ENCODE results near the gene HMHB1. TPM values are rescaled to one million over a fixed set of nuclear protein-coding genes. Genes with fewer than 3 reads are reported as not detected.

The HMHB1 gene
- total RNA-seq, 2 donors from 2014 or later, result not detected

- no peak for TF ChIP-seq CTCF (IDR thresholded peaks at IDR 0.05)
- DNase-seq (ENCODE audit: low spot score), result no peak
- no peak overlapping the region for H3K27ac ChIP-seq
- no peaks in the 10 kb centered on the region for H3K36me3 ChIP-seq
- H3K9me3 ChIP-seq, result no peaks in the 10 kb centered on the region
- H3K4me1 ChIP-seq, result peaks cover 0 to 11% of the 10 kb centered on the region in 2 donors
- no peaks in the 10 kb centered on the region for H3K27me3 ChIP-seq
- H3K4me3 ChIP-seq, result no peak overlapping the region
Observed at GRCh38 chr5:143793249-143793648, 18.7 kb upstream of the HMHB1 start.

GRCh38 chr5:143796125-143796524 lies 15.8 kb upstream of the HMHB1 start:
- Histone ChIP-seq H3K4me1 (peaks cover 0 to 11% of the 10 kb centered on the region in 2 donors), H3K27me3 (no peaks in the 10 kb centered on the region), H3K27ac (no peak overlapping the region), H3K36me3 (no peaks in the 10 kb centered on the region), H3K9me3 (no peaks in the 10 kb centered on the region), H3K4me3 (no peak overlapping the region)
- no peak for TF ChIP-seq CTCF (IDR thresholded peaks at IDR 0.05)
- DNase-seq (ENCODE audit: low spot score), result no peak

GRCh38 chr5:143796753-143797152 lies 15.2 kb upstream of the HMHB1 start:
- H3K27me3 ChIP-seq, result no peaks in the 10 kb centered on the region
- no peak overlapping the region for H3K27ac ChIP-seq
- H3K4me1 ChIP-seq, result peaks cover 0 to 8% of the 10 kb centered on the region in 2 donors
- H3K4me3 ChIP-seq, result no peak overlapping the region
- no peak for DNase-seq (ENCODE audit: low spot score)
- H3K36me3 ChIP-seq, result no peaks in the 10 kb centered on the region
- H3K9me3 ChIP-seq, result no peaks in the 10 kb centered on the region
- no peak for TF ChIP-seq CTCF (IDR thresholded peaks at IDR 0.05)

GRCh38 chr5:143800715-143801114 lies 11.2 kb upstream of the HMHB1 start:
- TF ChIP-seq CTCF (IDR thresholded peaks at IDR 0.05), result no peak
- no peaks in the 10 kb centered on the region for H3K9me3 ChIP-seq
- H3K27ac ChIP-seq, result no peak overlapping the region
- DNase-seq (ENCODE audit: low spot score), result no peak
- H3K27me3 ChIP-seq, result no peaks in the 10 kb centered on the region
- H3K4me3 ChIP-seq, result no peak overlapping the region
- H3K36me3 ChIP-seq, result no peaks in the 10 kb centered on the region
- no peaks in the 10 kb centered on the region for H3K4me1 ChIP-seq

GRCh38 chr5:143801252-143801939 lies 10.6 kb upstream of the HMHB1 start:
- no peak for TF ChIP-seq CTCF (IDR thresholded peaks at IDR 0.05)
- no peak for DNase-seq (ENCODE audit: low spot score)
- Histone ChIP-seq H3K4me1 (peaks cover 0 to 1% of the 10 kb centered on the region in 2 donors), H3K27ac (no peak overlapping the region), H3K9me3 (no peaks in the 10 kb centered on the region), H3K27me3 (no peaks in the 10 kb centered on the region), H3K36me3 (no peaks in the 10 kb centered on the region), H3K4me3 (no peak overlapping the region)

- TF ChIP-seq CTCF (IDR thresholded peaks at IDR 0.05), result no peak
- Histone ChIP-seq H3K9me3 (no peaks in the 10 kb centered on the region), H3K4me3 (no peak overlapping the region), H3K27me3 (no peaks in the 10 kb centered on the region), H3K4me1 (peaks cover 0 to 5% of the 10 kb centered on the region in 2 donors), H3K36me3 (no peaks in the 10 kb centered on the region), H3K27ac (no peak overlapping the region)
- no peak for DNase-seq (ENCODE audit: low spot score)
Observed at GRCh38 chr5:143805861-143806260, 6.1 kb upstream of the HMHB1 start.

All from right atrium auricular region (tissue), 2 donors.